Activated T-cell treated with anti-CD3 and anti-CD28 coated beads, Interleukin-2, amount 50 U/mL, for 4 hours (primary cell): ENCODE measurements around the gene NDRG2. TPM values are rescaled to one million over a fixed set of nuclear protein-coding genes. Genes with fewer than 3 reads are reported as not detected.
"Not testable (repeated sequence)": the region's sequence is repeated elsewhere in the genome, so short reads cannot be mapped to it uniquely, and the experiment has no call there.

Source experiments
- ATAC-seq, 2 donors: fragments of 200-7000 bp; cut with Tn5 transposase; one replicate each; pipeline ENCODE4 v1.10.0; 2021
- DNase-seq: peaks from one replicate; pipeline ENCODE4 v3.0.0-alpha.2; 2020
- H3K27me3 Mint-ChIP-seq: one replicate; pipeline ENCODE4 v1.8.0; 2021; ENCODE audit warnings: low read depth, mixed read lengths
- H3K36me3 Mint-ChIP-seq: one replicate; pipeline ENCODE4 v1.8.0; 2022; ENCODE audit warnings: mixed read lengths; ENCODE audit not compliant: insufficient read depth
- H3K4me1 Mint-ChIP-seq: one replicate; pipeline ENCODE4 v1.8.0; 2021; ENCODE audit warnings: low read depth, mixed read lengths
- H3K4me3 Mint-ChIP-seq: one replicate; pipeline ENCODE4 v1.8.0; 2021; ENCODE audit warnings: mild to moderate bottlenecking, moderate library complexity, mixed read lengths
- H3K9me3 Mint-ChIP-seq: one replicate; pipeline ENCODE4 v1.8.0; 2021; ENCODE audit warnings: mixed read lengths
- total RNA-seq, 3 donors: library from RNA; stranded (reverse); gene quantifications; one replicate each; pipeline ENCODE4 v1.2.1, GENCODE V29; 2021

Gene NDRG2
- total RNA-seq, 3 donors from 2014 or later, result 2.8 to 5.3 (median 3.5) TPM

DNA sequence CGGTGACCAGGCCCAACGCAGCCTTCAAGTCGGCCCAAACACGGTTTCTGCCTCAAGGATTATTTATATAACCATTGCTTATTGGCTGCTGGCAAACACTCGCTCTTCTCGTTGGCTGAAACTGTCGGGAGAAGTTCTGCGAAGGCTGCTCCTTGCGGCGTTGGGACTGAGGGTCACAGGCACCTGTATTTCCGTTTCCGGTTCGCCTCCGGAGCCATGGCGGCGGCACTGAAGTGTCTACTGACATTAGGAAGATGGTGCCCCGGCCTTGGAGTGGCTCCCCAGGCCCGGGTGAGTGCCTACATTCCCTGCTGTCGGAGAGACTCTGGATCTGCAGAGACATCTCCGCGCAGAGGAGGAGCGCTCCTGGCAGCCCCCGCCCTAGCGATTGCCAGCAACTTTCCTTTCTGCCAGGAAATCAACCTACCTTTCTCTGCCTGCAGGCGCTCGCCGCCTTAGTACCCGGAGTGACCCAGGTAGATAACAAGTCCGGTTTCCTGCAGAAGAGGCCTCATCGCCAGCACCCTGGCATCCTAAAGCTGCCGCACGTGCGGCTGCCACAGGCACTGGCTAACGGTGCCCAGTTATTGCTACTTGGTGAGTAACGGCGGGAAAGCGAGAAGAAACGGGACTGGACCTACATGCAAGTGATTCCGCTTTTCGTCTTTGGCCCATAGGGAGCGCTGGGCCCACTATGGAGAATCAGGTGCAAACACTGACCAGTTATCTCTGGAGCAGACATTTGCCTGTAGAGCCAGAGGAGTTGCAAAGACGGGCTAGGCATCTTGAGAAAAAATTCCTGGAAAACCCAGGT lies 34.9 kb downstream of the NDRG2 start, which contains the start of gene METTL17:
Gene METTL17, plus strand, starts transcription at position 194 of the 814 bp plus-strand sequence. Its CDS starts 23 bp downstream, at position 217.
- peak; percentile 97 to 99 for ATAC-seq
- Mint-ChIP-seq H3K9me3 (no peaks in the 10 kb centered on the region), H3K27me3 (no peaks in the 10 kb centered on the region), H3K4me3 (peak within 1 kb of the TSS; percentile 96), H3K36me3 (peaks cover 25% of the 10 kb centered on the region), H3K4me1 (peaks cover 22% of the 10 kb centered on the region)
- DNase-seq, result peak; percentile 74

DNA sequence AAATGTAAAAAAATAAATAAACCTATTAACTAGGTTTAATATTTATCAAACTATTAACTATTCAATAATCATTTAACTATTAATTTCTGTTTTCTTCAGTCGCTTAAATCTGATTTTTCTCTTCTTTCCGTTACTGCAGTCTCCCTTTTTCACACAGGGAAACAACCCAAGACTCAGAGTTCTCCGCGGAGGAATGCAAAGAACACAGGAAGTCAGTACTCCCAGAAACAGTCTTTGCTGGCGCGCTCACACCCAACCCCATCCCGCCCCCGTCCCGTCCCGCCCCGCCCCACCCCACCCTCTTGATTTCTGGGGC lies 35.4 kb downstream of the NDRG2 start:
- Mint-ChIP-seq H3K4me1 (peaks cover 21% of the 10 kb centered on the region), H3K4me3 (peak overlapping the region; percentile 96), H3K27me3 (peaks cover 2% of the 10 kb centered on the region), H3K36me3 (peaks cover 20% of the 10 kb centered on the region), H3K9me3 (no peaks in the 10 kb centered on the region)
- no peak for ATAC-seq
- no peak for DNase-seq

DNA sequence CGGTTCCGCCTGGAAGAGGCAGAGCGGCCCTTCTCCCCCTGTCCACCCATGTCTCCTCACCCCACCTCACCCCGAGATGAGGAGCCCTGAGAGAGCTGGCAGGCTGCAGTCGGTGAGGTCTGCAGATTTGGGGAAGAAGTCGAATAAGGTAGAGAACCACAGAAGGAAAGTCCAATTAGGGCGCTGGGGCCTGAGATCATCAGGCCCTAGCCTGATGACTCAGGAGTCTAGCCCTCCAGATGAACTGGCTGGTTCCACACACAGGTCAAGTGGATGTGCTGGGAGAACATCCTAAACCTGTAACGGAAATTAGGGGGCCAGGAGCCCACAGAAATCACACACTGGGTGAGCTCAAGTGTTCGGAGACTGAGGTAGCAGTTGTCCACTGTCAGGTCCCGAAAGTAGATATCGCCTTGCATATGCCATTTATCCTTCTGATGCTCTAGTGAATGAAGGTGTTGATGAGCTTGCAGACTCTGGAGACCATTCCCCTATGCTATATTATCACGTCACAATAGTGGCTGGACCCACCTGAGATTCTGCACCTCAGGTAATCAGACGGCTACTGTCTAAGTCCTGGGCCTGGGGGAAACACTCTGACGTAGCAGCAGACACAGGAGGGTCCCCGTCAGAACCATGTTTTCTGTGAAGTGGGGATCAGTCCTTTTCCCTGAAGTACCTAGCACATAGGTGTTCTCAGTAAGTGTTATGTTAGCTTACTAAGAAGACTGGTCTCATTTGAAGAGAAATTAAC lies 36.0 kb downstream of the NDRG2 start:
- Mint-ChIP-seq H3K4me3 (peak overlapping the region; percentile 64), H3K27me3 (peaks cover 6% of the 10 kb centered on the region), H3K9me3 (no peaks in the 10 kb centered on the region), H3K36me3 (peaks cover 17% of the 10 kb centered on the region), H3K4me1 (peaks cover 21% of the 10 kb centered on the region)
- ATAC-seq (no peak), DNase-seq (no peak)

DNA sequence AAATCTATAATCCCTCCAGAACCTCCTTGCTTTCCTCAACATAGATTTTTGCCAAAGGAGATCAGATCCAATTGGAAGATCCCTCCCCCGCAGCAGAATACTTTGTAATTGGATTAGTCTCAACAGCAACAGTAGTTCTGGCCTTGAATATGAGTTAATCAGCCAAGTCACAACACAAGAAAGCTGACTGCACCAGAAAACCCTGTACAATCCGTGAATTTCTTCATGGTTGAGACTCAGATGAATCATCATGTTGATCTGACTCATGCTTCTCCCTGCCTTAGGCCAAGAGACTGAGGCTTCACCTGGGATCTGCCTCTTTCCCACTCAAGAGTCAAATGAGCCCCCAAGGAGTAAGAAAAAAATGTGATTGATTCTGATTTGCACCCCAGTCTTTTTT lies 38.0 kb downstream of the NDRG2 start:
- peaks cover 17% of the 10 kb centered on the region for H3K4me1 Mint-ChIP-seq
- no peak overlapping the region for H3K4me3 Mint-ChIP-seq
- peaks cover 2% of the 10 kb centered on the region for H3K36me3 Mint-ChIP-seq
- no peak for ATAC-seq
- no peak for DNase-seq
- H3K9me3 Mint-ChIP-seq, result no peaks in the 10 kb centered on the region
- peaks cover 11% of the 10 kb centered on the region for H3K27me3 Mint-ChIP-seq

DNA sequence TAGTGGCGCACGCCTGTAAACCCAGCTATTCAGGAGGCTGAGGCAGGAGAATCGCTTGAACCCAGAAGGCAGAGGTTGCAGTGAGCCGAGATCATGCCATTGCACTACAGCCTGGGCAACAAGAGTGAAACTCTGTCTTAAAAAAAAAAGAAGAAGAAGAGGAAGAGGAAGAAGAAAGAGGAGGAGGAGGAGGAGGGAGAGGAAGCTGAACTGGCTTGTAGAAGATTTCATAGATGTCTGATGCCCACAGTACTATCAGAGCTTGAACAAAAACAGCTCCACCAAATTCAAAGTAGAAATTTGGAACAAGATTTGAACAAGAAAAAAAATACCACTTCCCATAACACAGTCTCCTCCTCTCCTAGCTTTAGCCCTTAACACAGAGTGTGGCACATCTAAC lies 39.2 kb downstream of the NDRG2 start:
- not testable (repeated sequence) for H3K4me3 Mint-ChIP-seq, DNase-seq, H3K9me3 Mint-ChIP-seq, H3K4me1 Mint-ChIP-seq, ATAC-seq, H3K36me3 Mint-ChIP-seq
- H3K27me3 Mint-ChIP-seq, result peaks cover 11% of the 10 kb centered on the region

DNA sequence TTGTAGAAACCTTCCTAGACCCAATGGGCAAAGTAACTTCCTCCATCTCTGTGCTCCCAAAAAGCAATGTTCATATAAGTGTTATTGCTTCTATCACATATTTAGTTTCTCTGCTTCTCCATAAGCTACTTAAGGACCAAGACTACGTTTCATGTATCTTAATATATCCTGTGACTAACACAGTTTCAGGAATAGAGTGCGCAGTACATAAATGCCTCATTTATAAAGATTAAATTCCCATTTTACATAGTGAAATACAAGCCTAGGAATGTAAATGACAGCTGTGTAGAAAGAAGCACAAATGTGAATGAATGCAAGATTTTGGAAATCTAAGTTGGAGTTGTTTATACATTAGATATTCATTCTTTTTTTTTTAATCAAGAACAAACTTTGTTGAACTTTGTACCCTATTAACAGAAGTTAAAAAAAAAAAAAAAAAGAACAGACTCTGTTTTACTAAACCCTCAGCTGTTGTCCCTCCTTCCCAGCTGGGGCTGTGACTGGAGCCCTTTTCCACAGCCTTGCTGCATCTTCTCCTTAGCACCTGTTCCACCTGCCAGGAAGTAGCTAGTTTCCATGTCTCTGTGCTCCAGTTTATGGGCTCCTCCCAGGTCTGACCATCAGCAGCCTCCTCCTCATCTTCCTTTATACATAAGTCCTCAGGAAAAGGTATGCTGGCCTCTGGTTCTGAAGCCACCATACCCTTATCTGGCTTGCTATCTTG lies 42.1 kb downstream of the NDRG2 start:
- peaks cover 17% of the 10 kb centered on the region for H3K27me3 Mint-ChIP-seq
- no peaks in the 10 kb centered on the region for H3K9me3 Mint-ChIP-seq
- DNase-seq (no peak), ATAC-seq (no peak)
- H3K36me3 Mint-ChIP-seq, result no peaks in the 10 kb centered on the region
- H3K4me3 Mint-ChIP-seq, result no peak overlapping the region
- H3K4me1 Mint-ChIP-seq, result no peaks in the 10 kb centered on the region

DNA sequence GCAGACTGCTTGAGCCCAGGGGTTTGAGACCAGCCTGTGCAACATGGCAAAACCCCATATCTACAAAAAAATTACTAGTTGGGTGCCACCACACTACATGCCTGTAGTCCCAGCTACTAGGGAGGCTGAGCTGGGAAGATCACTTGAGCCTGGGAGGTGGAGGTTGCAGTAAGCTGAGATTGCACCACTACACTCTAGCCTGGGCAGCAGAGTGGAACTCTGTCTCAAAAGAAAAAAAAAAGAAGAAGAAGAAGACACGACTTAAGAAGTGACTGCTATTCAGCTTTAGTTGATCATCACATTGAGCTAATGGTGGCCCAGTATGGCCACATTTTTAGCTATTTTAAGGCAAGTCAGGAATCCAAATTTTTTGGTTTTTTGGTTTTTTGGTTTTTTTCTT lies 44.0 kb downstream of the NDRG2 start:
- no peak for DNase-seq
- ATAC-seq, result no peak
- no peaks in the 10 kb centered on the region for H3K9me3 Mint-ChIP-seq
- peaks cover 17% of the 10 kb centered on the region for H3K27me3 Mint-ChIP-seq
- no peak overlapping the region for H3K4me3 Mint-ChIP-seq
- H3K4me1 Mint-ChIP-seq, result no peaks in the 10 kb centered on the region
- H3K36me3 Mint-ChIP-seq, result no peaks in the 10 kb centered on the region

DNA sequence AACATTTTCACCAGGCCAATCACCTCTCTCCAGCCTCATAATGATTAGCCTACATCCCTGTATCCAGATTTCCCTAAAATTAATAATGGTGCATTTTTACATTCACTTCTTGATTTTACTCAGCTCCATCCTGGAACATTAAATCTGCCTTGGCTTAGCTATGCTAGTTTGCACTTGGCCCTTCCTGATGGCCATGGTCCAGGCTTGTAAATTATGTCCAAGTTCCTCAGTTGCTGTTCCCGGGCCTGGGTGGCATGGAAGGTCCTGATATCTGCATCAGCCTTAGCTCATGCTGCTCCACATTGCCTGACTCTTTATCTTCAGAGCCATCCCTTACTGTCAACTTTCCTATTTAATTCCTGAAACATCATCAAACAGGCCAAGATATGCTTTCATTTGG lies 46.2 kb downstream of the NDRG2 start:
- DNase-seq (no peak), ATAC-seq (no peak)
- H3K9me3 Mint-ChIP-seq, result no peaks in the 10 kb centered on the region
- H3K4me3 Mint-ChIP-seq, result no peak overlapping the region
- no peaks in the 10 kb centered on the region for H3K4me1 Mint-ChIP-seq
- peaks cover 11% of the 10 kb centered on the region for H3K27me3 Mint-ChIP-seq
- H3K36me3 Mint-ChIP-seq, result no peaks in the 10 kb centered on the region

DNA sequence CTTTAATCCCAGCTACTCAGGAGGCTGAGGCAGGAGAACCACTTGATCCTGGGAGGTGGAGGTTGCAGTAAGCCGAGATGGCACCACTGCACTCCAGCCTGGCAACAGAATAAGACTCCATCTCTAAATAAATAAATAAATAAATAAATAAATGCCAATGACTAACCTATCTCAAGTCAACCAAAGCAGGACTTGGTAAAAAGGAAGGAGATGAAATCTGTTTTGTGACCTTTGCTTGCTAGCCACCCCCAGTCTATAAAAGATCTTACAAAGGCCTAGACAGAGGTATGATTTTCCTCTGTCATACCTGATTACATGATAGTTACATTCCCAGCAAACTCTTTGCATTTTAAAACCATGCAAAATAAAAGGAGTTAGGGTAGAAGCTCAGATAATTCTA lies 48.6 kb downstream of the NDRG2 start:
- H3K4me1 Mint-ChIP-seq, result peaks cover 4% of the 10 kb centered on the region
- H3K9me3 Mint-ChIP-seq, result no peaks in the 10 kb centered on the region
- ATAC-seq, result no peak
- DNase-seq, result no peak
- H3K36me3 Mint-ChIP-seq, result no peaks in the 10 kb centered on the region
- peaks cover 22% of the 10 kb centered on the region for H3K27me3 Mint-ChIP-seq
- no peak overlapping the region for H3K4me3 Mint-ChIP-seq

DNA sequence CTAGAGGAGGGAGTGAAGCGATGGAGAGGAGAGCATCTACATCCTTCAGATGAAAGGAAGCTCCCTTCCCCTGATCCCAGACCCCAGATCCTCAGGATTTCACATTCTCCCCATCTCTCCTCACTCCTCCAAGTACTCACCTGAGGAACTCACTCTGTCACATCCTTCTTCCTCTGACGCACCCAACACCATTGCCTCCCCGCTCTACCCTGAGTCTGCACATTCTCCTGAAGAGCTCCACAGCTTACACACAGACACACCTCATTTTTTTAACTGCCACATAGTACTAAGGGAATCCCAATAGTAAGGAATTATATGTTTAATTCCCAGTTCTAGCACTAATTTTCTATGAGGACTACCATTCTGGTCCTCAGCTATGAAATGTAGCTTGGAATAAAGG lies 51.4 kb downstream of the NDRG2 start:
- H3K4me1 Mint-ChIP-seq, result peaks cover 9% of the 10 kb centered on the region
- H3K9me3 Mint-ChIP-seq, result no peaks in the 10 kb centered on the region
- DNase-seq (no peak), ATAC-seq (no peak)
- no peaks in the 10 kb centered on the region for H3K36me3 Mint-ChIP-seq
- H3K4me3 Mint-ChIP-seq, result no peak overlapping the region
- peaks cover 25% of the 10 kb centered on the region for H3K27me3 Mint-ChIP-seq

DNA sequence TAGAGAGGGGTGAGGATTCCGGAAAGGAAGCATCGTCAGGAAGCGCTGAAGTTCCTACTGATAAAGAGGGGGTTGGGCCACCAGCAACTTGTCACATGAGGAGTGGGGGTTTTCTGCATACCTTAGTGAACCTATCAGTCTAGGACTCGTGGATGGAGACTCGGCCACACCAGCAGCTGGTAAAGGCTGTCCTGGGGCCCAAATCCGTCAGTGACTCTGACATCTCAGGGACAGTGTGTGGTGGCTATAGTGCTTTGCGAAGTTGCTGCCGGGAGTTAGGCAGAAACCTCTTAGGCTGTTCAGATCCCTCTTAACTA lies 53.2 kb downstream of the NDRG2 start:
- Mint-ChIP-seq H3K36me3 (no peaks in the 10 kb centered on the region), H3K27me3 (peaks cover 43% of the 10 kb centered on the region), H3K4me3 (peak overlapping the region; percentile 88), H3K4me1 (peaks cover 9% of the 10 kb centered on the region), H3K9me3 (no peaks in the 10 kb centered on the region)
- DNase-seq, result no peak
- no peak for ATAC-seq

DNA sequence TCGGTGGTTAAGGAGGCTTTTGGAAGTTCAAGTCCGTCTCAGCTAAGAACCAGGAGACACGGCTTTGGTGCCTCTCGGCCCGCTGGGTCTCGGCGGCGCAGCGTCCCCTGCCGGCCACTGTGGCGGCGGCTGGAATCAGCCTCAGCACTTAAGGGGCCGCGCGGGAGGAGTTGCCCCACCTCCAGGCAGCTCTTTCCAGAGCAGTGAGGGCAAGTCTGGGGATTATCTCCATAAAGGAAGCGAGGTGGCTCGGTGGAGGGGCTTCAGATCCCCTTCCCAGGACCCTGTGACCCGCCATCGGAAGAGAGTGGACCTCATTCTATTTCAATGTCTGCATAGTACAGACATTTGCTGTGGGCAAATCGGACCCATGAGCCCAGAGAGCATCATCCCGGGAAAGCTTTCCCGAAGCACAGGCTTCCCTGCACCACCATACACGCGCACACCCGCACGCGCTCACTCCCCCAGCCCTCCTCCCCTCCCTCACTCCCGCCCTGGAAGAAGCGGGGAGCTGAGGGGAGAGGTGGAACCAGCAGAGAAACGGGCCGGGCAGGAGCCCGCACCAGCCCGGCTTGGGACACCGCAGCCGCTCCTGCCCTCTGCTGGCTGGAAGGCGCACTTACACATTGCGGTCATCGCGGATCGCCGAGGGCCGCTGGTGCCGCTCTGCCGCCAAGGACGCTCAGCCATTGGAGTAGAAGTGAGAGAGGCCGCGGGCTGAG lies 53.7 kb downstream of the NDRG2 start:
- Mint-ChIP-seq H3K36me3 (no peaks in the 10 kb centered on the region), H3K4me1 (peaks cover 9% of the 10 kb centered on the region), H3K4me3 (peak overlapping the region; percentile 88), H3K27me3 (peaks cover 45% of the 10 kb centered on the region), H3K9me3 (no peaks in the 10 kb centered on the region)
- ATAC-seq (peak; percentile 92 to 93), DNase-seq (peak; percentile 67)

DNA sequence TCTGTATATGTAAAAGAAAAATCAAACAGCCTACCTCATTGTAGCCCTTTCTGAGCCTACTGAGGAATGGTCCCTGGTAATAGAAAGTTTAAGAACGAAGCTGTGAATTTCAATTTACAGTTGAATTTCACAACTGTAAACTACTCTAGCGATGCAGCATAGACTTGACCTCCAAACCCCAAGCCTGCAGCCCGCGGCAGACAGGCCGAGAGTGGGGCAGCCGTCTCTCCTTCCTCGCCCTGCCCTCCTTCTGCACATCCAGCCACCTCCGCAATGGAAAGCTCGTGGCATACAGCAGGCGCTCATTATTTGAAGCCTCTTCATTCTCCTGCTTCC lies 54.2 kb downstream of the NDRG2 start:
- Mint-ChIP-seq H3K9me3 (no peaks in the 10 kb centered on the region), H3K36me3 (no peaks in the 10 kb centered on the region), H3K4me3 (peak overlapping the region; percentile 88), H3K4me1 (peaks cover 9% of the 10 kb centered on the region), H3K27me3 (peaks cover 49% of the 10 kb centered on the region)
- ATAC-seq, result peak; percentile 4 to 7
- no peak for DNase-seq

DNA sequence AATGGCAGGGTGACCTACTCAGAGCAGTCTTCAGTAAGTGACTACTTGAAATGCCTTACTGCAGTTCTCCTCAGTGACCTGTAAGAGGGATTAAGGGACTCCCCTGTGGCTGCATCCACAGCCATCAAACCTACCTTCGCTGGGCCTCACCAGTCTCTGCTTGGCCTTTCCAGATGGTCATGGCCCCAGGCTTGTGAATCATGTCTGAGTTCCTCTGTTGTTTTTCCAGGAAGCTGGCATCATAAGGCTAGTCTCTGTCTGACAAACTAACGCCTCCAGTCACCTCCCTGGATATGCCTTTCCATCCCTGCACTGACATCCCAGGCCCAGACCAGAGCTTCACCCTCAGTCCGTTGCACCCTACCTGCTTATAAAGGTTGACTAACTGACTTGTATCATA lies 55.5 kb downstream of the NDRG2 start:
- Mint-ChIP-seq H3K36me3 (no peaks in the 10 kb centered on the region), H3K4me3 (no peak overlapping the region), H3K27me3 (peaks cover 57% of the 10 kb centered on the region), H3K4me1 (peaks cover 9% of the 10 kb centered on the region), H3K9me3 (no peaks in the 10 kb centered on the region)
- ATAC-seq (no peak), DNase-seq (no peak)
